H1 (cell line): Measurements from ENCODE around the gene SMIM41. TPM values are rescaled to one million over a fixed set of nuclear protein-coding genes. Genes with fewer than 3 reads are reported as not detected.

ENCODE experiments used
- RNF2 ChIP-seq: fragments of 200-900, 300-1000 bp; sonication (generic); IDR thresholded peaks from 2 replicates; pipeline ENCODE4 v1.7.1; 2016; ENCODE audit warnings: borderline replicate concordance, low read depth, mild to moderate bottlenecking, antibody characterized with exemption, low read length; ENCODE audit not compliant: poor library complexity, severe bottlenecking; ENCODE audit errors: missing control alignments
- polyA plus RNA-seq, 7 experiments: library from polyadenylated mRNA; depleted of rRNA in 3 of 7; stranded (reverse) in 5 of 7; unstranded in 2 of 7; fragments of >200 nt in 5 of 7; fragments of 200-250 nt in 2 of 7; gene quantifications; 1 replicate in 5 of 7; 2 replicates in 1 of 7; 4 replicates in 1 of 7; pipeline versions ENCODE4 v1.2.1 to v1.2.3, GENCODE V29; 2011 to 2013; ENCODE audit warnings: missing spikeins in 2 of 7, mixed read lengths in 2 of 7
- total RNA-seq: library from RNA; stranded (reverse); fragmentation: NEBNext Ultra II Directional; extraction: Animal tissue kit (Norgen Biotek cat#: 25700); gene quantifications from 2 replicates; pipeline ENCODE4 v1.2.1, GENCODE V29; 2021

The SMIM41 gene
- total and polyA plus RNA-seq, 2 of the 8 experiments (the other 6 are each of a cell fraction or from before 2014, with no cell fraction given): 0.28 to 0.98 TPM

GRCh38 chr12:52073531-52074381 is 5.7 kb upstream of the SMIM41 start (continued):
- no peak for TF ChIP-seq RNF2
